ENCODE measurements around the gene PHC3.
A peak's percentile ranks its signal among the peaks of the same experiment; 100 is the strongest.

PHC3 gene

DNA sequence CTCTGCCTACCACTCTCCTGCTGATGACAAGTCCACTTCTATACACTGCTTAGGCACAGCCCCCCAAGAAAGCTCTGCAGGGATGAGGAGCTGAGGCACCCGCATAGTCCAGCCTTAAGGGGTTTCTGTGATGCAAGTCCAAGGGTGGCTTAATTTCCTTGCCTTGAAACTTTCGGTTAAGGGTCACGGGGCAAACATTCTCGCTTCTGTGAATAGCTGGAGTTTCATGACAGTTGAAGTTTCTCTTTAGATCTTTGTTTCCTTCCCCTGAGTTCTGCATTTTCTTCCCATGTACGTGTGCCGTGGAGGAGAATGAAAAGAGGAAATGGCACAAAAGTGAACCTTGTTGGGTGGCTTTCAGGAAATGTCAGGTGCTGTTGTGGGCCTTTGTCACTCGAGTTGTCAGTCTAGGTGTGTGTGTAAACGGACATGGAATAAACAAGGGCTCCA, 136.7 kb downstream of the PHC3 start:
- H3K4me3 ChIP-seq (ENCODE audit: control insufficient read depth, low read depth, low read length), result no peak overlapping the region
- TF ChIP-seq, protein P1, sequence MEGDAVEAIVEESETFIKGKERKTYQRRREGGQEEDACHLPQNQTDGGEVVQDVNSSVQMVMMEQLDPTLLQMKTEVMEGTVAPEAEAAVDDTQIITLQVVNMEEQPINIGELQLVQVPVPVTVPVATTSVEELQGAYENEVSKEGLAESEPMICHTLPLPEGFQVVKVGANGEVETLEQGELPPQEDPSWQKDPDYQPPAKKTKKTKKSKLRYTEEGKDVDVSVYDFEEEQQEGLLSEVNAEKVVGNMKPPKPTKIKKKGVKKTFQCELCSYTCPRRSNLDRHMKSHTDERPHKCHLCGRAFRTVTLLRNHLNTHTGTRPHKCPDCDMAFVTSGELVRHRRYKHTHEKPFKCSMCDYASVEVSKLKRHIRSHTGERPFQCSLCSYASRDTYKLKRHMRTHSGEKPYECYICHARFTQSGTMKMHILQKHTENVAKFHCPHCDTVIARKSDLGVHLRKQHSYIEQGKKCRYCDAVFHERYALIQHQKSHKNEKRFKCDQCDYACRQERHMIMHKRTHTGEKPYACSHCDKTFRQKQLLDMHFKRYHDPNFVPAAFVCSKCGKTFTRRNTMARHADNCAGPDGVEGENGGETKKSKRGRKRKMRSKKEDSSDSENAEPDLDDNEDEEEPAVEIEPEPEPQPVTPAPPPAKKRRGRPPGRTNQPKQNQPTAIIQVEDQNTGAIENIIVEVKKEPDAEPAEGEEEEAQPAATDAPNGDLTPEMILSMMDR (conservative IDR thresholded peaks at IDR 0.05; ENCODE audit: control insufficient read depth, insufficient read depth, low read depth, low read length), result no peak

DNA sequence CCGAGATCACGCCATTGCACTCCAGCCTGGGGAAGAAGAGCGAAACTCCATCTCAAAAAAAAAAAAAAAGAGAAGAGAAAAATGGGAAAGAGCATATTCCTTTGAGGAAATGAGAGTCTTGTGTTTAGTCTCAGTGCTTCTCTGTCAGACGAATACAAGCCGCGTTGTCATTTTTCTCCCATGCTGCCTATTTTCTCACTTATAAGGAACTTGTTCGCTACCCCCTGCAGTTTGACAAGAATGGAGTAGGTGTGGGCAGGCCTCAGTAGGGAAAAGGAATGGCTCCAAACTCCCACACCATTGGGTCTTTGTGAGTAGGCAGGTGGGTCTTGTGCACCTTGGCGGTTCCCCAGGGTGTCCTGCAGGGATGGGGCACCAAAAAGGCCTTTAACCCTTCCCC, 137.3 kb downstream of the PHC3 start:
- TF ChIP-seq, protein P1 (conservative IDR thresholded peaks at IDR 0.05; ENCODE audit: control insufficient read depth, insufficient read depth, low read depth, low read length), result no peak
- H3K4me3 ChIP-seq (ENCODE audit: control insufficient read depth, low read depth, low read length), result no peak overlapping the region
- no peak for DNase-seq (ENCODE audit: low read depth)

More for the DNA sequence above, 136.7 kb downstream of the PHC3 start:
- no peak for DNase-seq (ENCODE audit: low read depth)

DNA sequence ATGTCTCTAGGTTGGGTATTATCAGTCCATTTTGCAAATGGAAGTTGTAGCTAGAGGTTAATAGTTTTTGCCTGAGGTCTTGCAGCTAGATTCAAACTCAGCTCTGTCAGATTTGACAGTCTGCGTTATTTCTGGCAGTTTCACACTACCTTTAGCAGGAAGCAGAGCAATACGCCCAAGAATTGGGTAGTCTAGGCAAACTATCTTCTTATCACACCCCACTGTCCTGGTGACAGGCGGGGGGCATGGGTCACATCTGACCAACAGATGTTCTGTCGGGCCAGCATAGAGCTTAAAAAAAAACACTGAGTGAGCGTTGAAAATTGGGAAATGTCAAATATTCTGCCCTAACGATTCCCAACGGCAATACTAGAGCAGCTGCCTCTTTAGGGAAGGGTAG, 138.0 kb downstream of the PHC3 start:
- DNase-seq (ENCODE audit: low read depth), result no peak
- TF ChIP-seq, protein P1 (conservative IDR thresholded peaks at IDR 0.05; ENCODE audit: control insufficient read depth, insufficient read depth, low read depth, low read length), result no peak
- no peak overlapping the region for H3K4me3 ChIP-seq (ENCODE audit: control insufficient read depth, low read depth, low read length)

DNA sequence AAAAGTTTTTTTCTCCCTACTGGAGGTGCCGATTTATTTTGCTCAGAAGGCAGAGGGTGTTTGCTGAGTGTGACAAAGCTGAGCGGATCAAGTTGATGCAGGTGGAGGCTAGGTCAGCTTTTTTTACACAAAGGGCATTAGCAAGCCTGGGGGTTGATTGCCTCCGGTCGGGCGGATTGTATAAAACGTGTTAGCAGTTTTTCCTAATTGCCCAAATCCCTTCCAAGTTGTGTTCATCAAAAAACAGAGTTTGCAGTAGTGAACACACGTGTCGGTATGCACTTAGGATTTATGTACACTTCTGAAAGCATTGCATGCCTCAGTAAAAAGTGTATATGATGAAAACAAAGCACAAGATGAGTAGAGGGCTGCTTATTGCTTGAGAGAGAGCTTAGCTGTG, 141.1 kb downstream of the PHC3 start:
- H3K4me3 ChIP-seq (ENCODE audit: control insufficient read depth, low read depth, low read length), result no peak overlapping the region
- TF ChIP-seq, protein P1 (conservative IDR thresholded peaks at IDR 0.05; ENCODE audit: control insufficient read depth, insufficient read depth, low read depth, low read length), result no peak
- no peak for DNase-seq (ENCODE audit: low read depth)

DNA sequence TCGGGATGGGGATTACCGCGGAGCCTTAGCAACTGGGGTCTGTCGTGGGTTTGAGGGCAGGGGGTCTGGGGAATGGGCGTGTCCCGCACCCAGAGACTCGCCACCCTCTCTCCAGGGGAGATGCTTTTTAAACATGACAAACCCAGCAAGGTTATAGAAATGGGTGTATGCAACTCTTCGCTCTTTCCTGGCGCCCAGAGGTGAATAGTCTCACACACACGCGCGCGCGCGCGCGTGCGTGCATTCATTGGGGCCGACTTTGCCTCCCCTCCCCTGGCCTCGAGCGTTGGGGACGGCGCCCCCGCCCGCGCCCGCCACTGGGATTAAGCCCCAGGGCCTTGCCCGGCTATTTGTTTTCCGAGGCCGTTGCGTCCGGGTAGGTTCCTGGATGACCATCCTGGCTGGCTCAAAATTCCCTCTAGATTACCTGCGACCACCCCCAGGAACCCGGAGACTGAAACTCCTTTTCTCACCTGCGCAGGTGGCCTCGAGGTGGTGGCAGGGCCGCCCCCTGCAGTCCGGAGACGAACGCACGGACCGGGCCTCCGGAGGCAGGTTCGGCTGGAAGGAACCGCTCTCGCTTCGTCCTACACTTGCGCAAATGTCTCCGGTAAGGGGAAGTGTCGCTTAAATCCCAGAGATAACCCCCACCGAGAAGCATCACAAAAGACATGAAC, 143.0 kb downstream of the PHC3 start:
- TF ChIP-seq, protein P1 (conservative IDR thresholded peaks at IDR 0.05; ENCODE audit: control insufficient read depth, insufficient read depth, low read depth, low read length), result no peak
- no peak for DNase-seq (ENCODE audit: low read depth)
- H3K4me3 ChIP-seq (ENCODE audit: control insufficient read depth, low read depth, low read length), result peak overlapping the region; percentile 35
